Fibroblast of lung (primary cell): ENCODE data around the gene B3GNT9. TPM values are rescaled to one million over a fixed set of nuclear protein-coding genes. Genes with fewer than 3 reads are reported as not detected.

Experiments used
- DNase-seq, 2 donors: peaks; one replicate each; pipeline versions ENCODE4 v3.0.0 to v3.0.0-alpha.2; 2010; ENCODE audit warnings: low read depth in 2 of 2
- H2AFZ ChIP-seq: 2 replicates; pipeline ENCODE4 v1.5.1; 2012; ENCODE audit warnings: low read length, control low read depth, inconsistent platforms
- H3K27ac ChIP-seq: 2 replicates; pipeline ENCODE4 v1.5.1; 2011; ENCODE audit warnings: low read length, control low read depth; ENCODE audit not compliant: insufficient read depth
- H3K27me3 ChIP-seq: 2 replicates; pipeline ENCODE4 v1.5.1; 2011; ENCODE audit warnings: mild to moderate bottlenecking, low read length; ENCODE audit not compliant: control insufficient read depth, insufficient read depth
- H3K36me3 ChIP-seq: 2 replicates; pipeline ENCODE4 v1.5.1; 2011; ENCODE audit warnings: low read length; ENCODE audit not compliant: control insufficient read depth, insufficient read depth
- H3K4me1 ChIP-seq: 2 replicates; pipeline ENCODE4 v1.5.1; 2011; ENCODE audit warnings: low read length; ENCODE audit not compliant: control insufficient read depth, insufficient read depth; ENCODE audit errors: extremely low read depth
- H3K4me2 ChIP-seq: 2 replicates; pipeline ENCODE4 v1.5.1; 2011; ENCODE audit warnings: low read length, control low read depth; ENCODE audit not compliant: insufficient read depth; ENCODE audit errors: extremely low read depth
- H3K4me3 ChIP-seq, 4 experiments: fragments of 200-600 bp in 1 of 4; sonication (generic) in 1 of 4; replicated peaks in 1 of 4; 2 replicates each; pipeline ENCODE4 v1.5.1; 2011 to 2016; ENCODE audit warnings: low read length in 4 of 4, low read depth in 3 of 4, mild to moderate bottlenecking in 3 of 4, control low read depth in 2 of 4, inconsistent platforms in 1 of 4, mixed read lengths in 1 of 4; ENCODE audit not compliant: insufficient read depth in 1 of 4; ENCODE audit errors: control extremely low read depth in 1 of 4
- H3K79me2 ChIP-seq: 2 replicates; pipeline ENCODE4 v1.5.1; 2012; ENCODE audit warnings: mild to moderate bottlenecking, low read length, inconsistent platforms; ENCODE audit not compliant: control insufficient read depth, insufficient read depth
- H3K9ac ChIP-seq: 2 replicates; pipeline ENCODE4 v1.5.1; 2011; ENCODE audit warnings: mild to moderate bottlenecking, low read length, control low read depth; ENCODE audit not compliant: insufficient read depth
- H3K9me3 ChIP-seq: 2 replicates; pipeline ENCODE4 v1.5.1; 2012; ENCODE audit warnings: low read depth, low read length; ENCODE audit not compliant: control insufficient read depth, insufficient read depth
- H4K20me1 ChIP-seq: 2 replicates; pipeline ENCODE4 v1.5.1; 2011; ENCODE audit warnings: low read length; ENCODE audit not compliant: control insufficient read depth, insufficient read depth; ENCODE audit errors: extremely low read depth
- EZH2 ChIP-seq: IDR thresholded peaks from 2 replicates; pipeline ENCODE4 v1.5.1; 2012; ENCODE audit warnings: low read length, control low read depth, mild to moderate bottlenecking; ENCODE audit errors: missing control alignments
- polyA plus RNA-seq, 2 donors: library from polyadenylated mRNA; depleted of rRNA in 1 of 2; stranded (reverse) in 1 of 2; unstranded in 1 of 2; fragments of >200 nt; gene quantifications; 2 replicates each; pipeline ENCODE4 v1.2.1, GENCODE V29; 2011 to 2012; ENCODE audit warnings: missing spikeins in 1 of 2
- total RNA-seq: library from RNA; depleted of rRNA; stranded (reverse); fragments of >200 nt; gene quantifications from 2 replicates; pipeline ENCODE4 v1.2.1, GENCODE V29; 2014
- TF ChIP-seq, protein P1 (sequence below), 2 donors: IDR thresholded peaks in 1 of 2; conservative IDR thresholded peaks in 1 of 2; 1 replicate in 1 of 2; 2 replicates in 1 of 2; pipeline ENCODE4 v1.5.1; 2011 to 2012; ENCODE audit warnings: low read length in 2 of 2, control low read depth in 1 of 2, inconsistent platforms in 1 of 2, low read depth in 1 of 2, mild to moderate bottlenecking in 1 of 2

B3GNT9 gene
- total and polyA plus RNA-seq, 2 donors (not counting 1 experiment from before 2014, with no cell fraction given): 29.6 to 34.7 TPM

DNA sequence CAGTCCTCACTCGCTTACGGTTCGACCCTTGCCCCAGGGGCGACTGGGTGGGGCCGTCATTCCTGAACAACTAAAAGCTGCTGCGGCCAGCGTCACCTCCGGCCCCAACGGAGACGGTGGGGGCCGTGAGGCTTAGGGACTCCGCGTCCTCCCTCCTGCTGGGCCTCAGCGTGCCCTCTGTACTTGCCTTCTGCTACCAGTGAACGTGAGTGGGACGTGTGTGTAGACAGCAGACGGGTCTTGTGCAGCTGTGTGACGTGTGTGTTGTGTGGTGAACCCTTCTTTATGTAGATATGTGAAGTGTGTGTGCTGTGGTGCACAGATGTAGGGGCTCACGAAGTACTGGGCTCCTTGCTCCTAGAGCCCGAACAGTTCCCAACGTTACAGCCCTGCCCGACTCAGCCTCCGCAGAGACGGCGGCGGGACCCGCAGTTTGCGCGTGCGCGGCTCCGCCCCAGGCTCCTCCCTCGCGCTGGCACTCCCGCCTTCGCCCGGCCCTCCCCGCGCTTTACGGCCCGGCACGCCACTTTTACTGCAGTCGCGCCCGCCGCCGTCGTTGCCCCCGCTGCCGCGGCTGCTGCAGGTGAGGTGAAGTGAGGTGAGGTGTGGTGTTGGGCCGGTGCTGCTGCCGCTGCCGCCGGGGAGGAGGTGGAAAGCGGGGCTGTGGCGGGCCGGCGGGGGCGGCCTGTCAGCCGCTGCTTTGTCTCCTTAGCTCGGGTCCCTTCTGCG lies 41.2 kb downstream of the B3GNT9 start, which contains the start of gene PHAF1:
Gene PHAF1, plus strand, starts transcription at position 535 of the 729 bp plus-strand sequence. CDS start 235 bp downstream, outside the sequence.
- Histone ChIP-seq H3K9me3 (no peaks in the 10 kb centered on the region), H2AFZ (peak within 1 kb of the TSS; percentile 96), H4K20me1 (no peaks in the 10 kb centered on the region), H3K27me3 (no peaks in the 10 kb centered on the region), H3K4me1 (peaks cover 12% of the 10 kb centered on the region), H3K27ac (peak within 1 kb of the TSS; percentile 65), H3K4me3 (peak within 1 kb of the TSS; percentile 76 to 99 (median 93)), H3K9ac (peak within 1 kb of the TSS; percentile 67), H3K36me3 (no peaks in the 10 kb centered on the region), H3K79me2 (peaks cover 36% of the 10 kb centered on the region), H3K4me2 (peak within 1 kb of the TSS; percentile 93)
- DNase-seq: peak; percentile 85 to 89
- TF ChIP-seq, protein P1, sequence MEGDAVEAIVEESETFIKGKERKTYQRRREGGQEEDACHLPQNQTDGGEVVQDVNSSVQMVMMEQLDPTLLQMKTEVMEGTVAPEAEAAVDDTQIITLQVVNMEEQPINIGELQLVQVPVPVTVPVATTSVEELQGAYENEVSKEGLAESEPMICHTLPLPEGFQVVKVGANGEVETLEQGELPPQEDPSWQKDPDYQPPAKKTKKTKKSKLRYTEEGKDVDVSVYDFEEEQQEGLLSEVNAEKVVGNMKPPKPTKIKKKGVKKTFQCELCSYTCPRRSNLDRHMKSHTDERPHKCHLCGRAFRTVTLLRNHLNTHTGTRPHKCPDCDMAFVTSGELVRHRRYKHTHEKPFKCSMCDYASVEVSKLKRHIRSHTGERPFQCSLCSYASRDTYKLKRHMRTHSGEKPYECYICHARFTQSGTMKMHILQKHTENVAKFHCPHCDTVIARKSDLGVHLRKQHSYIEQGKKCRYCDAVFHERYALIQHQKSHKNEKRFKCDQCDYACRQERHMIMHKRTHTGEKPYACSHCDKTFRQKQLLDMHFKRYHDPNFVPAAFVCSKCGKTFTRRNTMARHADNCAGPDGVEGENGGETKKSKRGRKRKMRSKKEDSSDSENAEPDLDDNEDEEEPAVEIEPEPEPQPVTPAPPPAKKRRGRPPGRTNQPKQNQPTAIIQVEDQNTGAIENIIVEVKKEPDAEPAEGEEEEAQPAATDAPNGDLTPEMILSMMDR (conservative IDR thresholded peaks at IDR 0.05 in 1 of 2, IDR thresholded peaks at IDR 0.05 in 1 of 2; ENCODE audit: low read depth in 1 of 2, low read length in 2 of 2): no peak
- no peak for TF ChIP-seq EZH2

DNA sequence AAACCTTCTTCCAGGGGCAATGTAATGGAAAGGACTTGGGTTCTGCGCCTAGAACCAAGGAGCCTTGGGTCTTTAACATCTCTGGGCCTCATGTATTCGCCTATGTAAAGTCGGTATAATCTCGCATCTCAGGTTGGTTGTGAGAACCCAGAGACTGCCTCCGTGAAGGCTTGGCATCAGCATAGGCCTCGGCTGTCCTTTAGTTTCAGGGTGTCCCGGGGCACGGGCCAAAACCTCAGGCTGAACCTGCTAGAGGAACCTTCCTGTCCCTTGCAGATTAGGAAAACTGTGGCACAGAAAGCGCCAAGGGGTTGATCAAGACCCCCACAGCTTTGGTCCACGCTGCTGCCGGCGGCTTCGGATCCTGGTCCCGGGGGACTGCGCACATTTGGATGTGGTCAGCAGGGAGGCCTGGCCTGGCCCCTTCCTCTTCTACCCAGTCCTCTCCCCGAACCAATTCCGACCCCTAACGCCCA lies 41.8 kb downstream of the B3GNT9 start:
- peak overlapping the region in 2 of 4 experiments; percentile 46 to 99 for H3K4me3 ChIP-seq
- peak overlapping the region; percentile 96 for H2AFZ ChIP-seq
- no peaks in the 10 kb centered on the region for H3K9me3 ChIP-seq
- peak overlapping the region; percentile 41 for H3K9ac ChIP-seq
- no peaks in the 10 kb centered on the region for H3K36me3 ChIP-seq
- peak overlapping the region; percentile 65 for H3K27ac ChIP-seq
- DNase-seq: no peak
- H3K79me2 ChIP-seq: peaks cover 35% of the 10 kb centered on the region
- TF ChIP-seq, protein P1 (conservative IDR thresholded peaks at IDR 0.05 in 1 of 2, IDR thresholded peaks at IDR 0.05 in 1 of 2; ENCODE audit: low read depth in 1 of 2, low read length in 2 of 2): no peak
- no peak for TF ChIP-seq EZH2
- H3K4me1 ChIP-seq: peaks cover 10% of the 10 kb centered on the region
- H3K27me3 ChIP-seq: no peaks in the 10 kb centered on the region
- H3K4me2 ChIP-seq: peak overlapping the region; percentile 67
- no peaks in the 10 kb centered on the region for H4K20me1 ChIP-seq

DNA sequence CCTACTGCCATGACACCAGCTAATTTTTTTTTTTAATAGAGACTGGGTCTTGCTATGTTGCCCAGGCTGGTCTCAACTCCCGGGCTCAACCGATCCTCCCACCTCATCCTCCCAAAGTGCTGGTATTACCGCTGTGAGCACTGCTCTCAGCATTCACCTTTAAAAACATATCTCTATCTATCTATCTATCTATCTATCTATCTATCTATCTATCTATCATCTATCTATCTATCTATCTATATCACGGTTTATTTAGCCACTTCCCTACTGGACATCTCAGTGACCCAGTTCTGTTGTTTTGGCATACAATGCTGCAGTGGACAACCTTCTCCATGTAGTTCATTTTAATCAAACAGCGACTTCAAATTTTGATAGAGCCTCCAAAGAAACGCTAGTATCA lies 42.3 kb downstream of the B3GNT9 start:
- Histone ChIP-seq H2AFZ (no peak overlapping the region), H3K4me2 (no peak overlapping the region), H3K4me3 (no peak overlapping the region), H3K9ac (no peak overlapping the region), H4K20me1 (no peaks in the 10 kb centered on the region), H3K27me3 (no peaks in the 10 kb centered on the region), H3K36me3 (no peaks in the 10 kb centered on the region), H3K9me3 (no peaks in the 10 kb centered on the region), H3K4me1 (peaks cover 10% of the 10 kb centered on the region), H3K79me2 (peaks cover 32% of the 10 kb centered on the region), H3K27ac (no peak overlapping the region)
- no peak for DNase-seq
- TF ChIP-seq, protein P1 (conservative IDR thresholded peaks at IDR 0.05 in 1 of 2, IDR thresholded peaks at IDR 0.05 in 1 of 2; ENCODE audit: low read depth in 1 of 2, low read length in 2 of 2): no peak
